Fibroblast of pulmonary artery (primary cell): ENCODE results near the gene RASL10B.

Experiments
- DNase-seq: peaks from one replicate; pipeline ENCODE4 v3.0.0-alpha.2; 2010; ENCODE audit warnings: low read depth
- H3K4me3 ChIP-seq: replicated peaks from 2 replicates; pipeline ENCODE4 v1.5.1; 2011; ENCODE audit warnings: low read depth, mild to moderate bottlenecking, control low read depth, low read length, moderate library complexity
- TF ChIP-seq, protein P1 (sequence below): IDR thresholded peaks from 2 replicates; pipeline ENCODE4 v1.5.1; 2011; ENCODE audit warnings: mild to moderate bottlenecking, control low read depth, low read length, inconsistent platforms; ENCODE audit errors: missing control alignments

Gene RASL10B

DNA sequence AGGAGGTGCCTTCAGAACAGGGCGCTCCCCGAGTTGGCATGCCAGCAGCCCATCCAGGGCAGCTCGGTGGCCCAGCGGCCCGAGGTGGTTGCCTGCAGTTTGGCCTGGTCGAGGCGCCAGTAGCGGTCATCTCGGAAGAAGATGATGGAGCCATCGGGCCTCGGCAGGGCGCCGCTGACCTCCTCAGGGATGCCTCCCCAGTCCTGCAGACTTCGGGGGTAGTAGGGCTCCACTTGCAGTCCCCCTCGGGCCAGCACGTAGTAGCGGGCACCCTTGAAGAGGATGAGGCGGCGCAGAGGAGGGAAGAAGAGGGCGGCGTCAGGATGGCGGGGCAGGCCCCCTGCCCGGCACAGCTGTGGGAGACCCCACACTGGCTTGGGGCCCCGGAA is 35.0 kb downstream of the RASL10B start:
- H3K4me3 ChIP-seq, result no peak overlapping the region
- TF ChIP-seq, protein P1, sequence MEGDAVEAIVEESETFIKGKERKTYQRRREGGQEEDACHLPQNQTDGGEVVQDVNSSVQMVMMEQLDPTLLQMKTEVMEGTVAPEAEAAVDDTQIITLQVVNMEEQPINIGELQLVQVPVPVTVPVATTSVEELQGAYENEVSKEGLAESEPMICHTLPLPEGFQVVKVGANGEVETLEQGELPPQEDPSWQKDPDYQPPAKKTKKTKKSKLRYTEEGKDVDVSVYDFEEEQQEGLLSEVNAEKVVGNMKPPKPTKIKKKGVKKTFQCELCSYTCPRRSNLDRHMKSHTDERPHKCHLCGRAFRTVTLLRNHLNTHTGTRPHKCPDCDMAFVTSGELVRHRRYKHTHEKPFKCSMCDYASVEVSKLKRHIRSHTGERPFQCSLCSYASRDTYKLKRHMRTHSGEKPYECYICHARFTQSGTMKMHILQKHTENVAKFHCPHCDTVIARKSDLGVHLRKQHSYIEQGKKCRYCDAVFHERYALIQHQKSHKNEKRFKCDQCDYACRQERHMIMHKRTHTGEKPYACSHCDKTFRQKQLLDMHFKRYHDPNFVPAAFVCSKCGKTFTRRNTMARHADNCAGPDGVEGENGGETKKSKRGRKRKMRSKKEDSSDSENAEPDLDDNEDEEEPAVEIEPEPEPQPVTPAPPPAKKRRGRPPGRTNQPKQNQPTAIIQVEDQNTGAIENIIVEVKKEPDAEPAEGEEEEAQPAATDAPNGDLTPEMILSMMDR, result no peak
- no peak for DNase-seq

DNA sequence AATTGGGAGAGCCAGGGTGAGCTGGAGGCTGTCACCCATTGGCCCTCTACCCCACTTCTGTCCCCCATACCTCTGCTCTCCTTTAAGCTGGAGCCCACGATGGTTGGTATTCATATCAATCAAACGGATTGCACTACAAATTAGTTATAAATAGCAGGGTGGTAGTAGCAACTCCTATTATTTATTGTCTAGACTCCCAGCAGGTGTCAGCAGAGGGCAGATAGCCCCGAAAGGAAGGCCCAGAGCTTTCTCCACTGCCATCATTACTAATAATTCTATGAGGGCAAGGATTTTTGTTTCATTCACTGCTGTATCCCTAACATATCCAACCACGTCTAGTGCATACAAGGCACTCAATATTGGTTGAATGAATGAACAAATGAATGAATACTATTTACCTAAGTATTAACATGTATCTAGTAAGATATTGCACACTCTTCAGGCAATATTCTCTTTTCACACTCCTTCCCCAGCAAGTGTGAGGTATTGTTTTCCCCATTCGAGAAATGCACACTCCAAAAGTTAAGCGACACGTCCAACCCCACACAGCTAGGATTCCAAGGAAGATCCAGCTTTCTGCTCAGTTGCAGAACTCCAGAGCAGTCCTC is 35.6 kb downstream of the RASL10B start:
- no peak overlapping the region for H3K4me3 ChIP-seq
- TF ChIP-seq, protein P1, result peak; percentile 63
- DNase-seq, result peak; percentile 68

GRCh38 chr17:35768797-35769196 is 37.4 kb downstream of the RASL10B start:
- DNase-seq, result no peak
- TF ChIP-seq, protein P1, result no peak
- H3K4me3 ChIP-seq, result no peak overlapping the region

- DNase-seq, result no peak
- no peak overlapping the region for H3K4me3 ChIP-seq
- TF ChIP-seq, protein P1, result no peak
Observed at GRCh38 chr17:35769895-35770486, 38.6 kb downstream of the RASL10B start.

- no peak overlapping the region for H3K4me3 ChIP-seq
- no peak for DNase-seq
- TF ChIP-seq, protein P1, result no peak
Observed at GRCh38 chr17:35773129-35773528, 41.7 kb downstream of the RASL10B start.

DNA sequence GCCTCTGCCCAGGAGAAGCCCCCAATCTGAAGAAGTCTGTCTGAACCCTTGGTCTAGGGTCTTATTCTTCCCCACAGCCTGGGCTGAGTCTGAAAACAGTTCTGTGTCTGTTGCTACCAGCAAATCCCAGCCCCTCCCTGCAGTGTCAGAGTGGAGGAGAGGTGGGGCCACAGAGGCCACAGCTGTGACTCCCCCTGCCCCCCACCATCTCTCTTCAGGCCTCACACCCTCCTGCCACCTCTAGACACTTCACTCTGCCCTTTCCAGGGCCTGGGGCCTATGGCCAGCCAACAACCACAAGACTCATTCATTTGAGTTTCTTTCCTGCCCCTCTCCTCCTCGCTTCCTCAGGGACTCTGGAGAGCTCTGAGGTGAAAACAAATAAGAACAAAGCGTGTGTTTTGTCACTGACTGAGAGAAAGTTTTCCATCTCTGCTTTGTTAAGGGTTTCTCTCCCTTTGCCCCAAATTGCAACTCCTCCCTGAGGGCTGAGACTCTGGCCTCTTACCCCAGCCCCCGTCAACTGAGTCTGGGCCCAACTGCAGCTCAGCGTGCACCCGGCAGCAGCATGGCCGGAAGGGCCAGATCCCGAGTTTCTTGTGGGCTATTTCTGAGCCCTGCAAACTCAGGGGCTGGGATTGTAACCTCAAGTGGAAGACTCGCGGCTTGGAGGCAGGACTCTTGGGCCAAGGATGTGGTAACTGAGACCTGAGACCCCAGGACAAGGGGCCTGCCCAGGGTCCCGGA is 42.4 kb downstream of the RASL10B start:
- no peak for DNase-seq
- TF ChIP-seq, protein P1, result no peak
- no peak overlapping the region for H3K4me3 ChIP-seq

DNA sequence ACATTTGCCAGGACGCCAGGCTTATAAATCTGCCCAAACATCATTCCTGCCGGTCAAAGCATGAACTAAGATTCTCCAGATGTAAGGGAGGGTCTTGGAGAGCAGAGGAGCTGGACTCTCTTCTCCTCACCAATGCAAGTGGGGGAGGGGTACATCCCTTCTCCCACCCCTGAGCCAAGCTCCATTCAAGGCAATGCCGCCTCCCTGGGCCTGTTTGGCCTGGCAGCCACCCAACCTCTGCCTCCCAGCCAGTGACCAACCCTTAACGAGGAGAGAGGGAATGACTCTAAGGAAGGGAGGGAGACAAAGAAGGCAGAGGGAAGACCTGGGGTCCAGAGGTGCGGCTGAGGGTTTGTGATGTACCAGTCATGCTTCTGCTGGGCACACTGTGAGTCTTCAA is 43.1 kb downstream of the RASL10B start:
- no peak overlapping the region for H3K4me3 ChIP-seq
- TF ChIP-seq, protein P1, result no peak
- peak; percentile 44 for DNase-seq
